Ishikawa (cell line): Measurements from ENCODE around the gene GRM5.
"Not testable (repeated sequence)": the region's sequence is repeated elsewhere in the genome, so short reads cannot be mapped to it uniquely, and the experiment has no call there.

Source experiments
- CEBPB ChIP-seq: IDR thresholded peaks from 2 replicates; pipeline ENCODE4 v1.6.1; 2012
- CREB1 ChIP-seq: IDR thresholded peaks from 2 replicates; pipeline ENCODE4 v1.6.1; 2012; ENCODE audit warnings: low read depth
- EP300 ChIP-seq: IDR thresholded peaks from 2 replicates; pipeline ENCODE4 v1.6.1; 2012; ENCODE audit warnings: borderline replicate concordance
- NFIC ChIP-seq: IDR thresholded peaks from 2 replicates; pipeline ENCODE4 v1.6.1; 2012
- RAD21 ChIP-seq: IDR thresholded peaks from 2 replicates; pipeline ENCODE4 v1.6.1; 2012; ENCODE audit warnings: low read depth
- TAF1 ChIP-seq: IDR thresholded peaks from 2 replicates; pipeline ENCODE4 v1.6.1; 2012; ENCODE audit warnings: low read depth, mild to moderate bottlenecking
- YY1 ChIP-seq: IDR thresholded peaks from 2 replicates; pipeline ENCODE4 v1.6.1; 2012; ENCODE audit warnings: low read depth
- TF ChIP-seq, protein P1 (sequence below): IDR thresholded peaks from 2 replicates; pipeline ENCODE4 v1.6.1; 2012; ENCODE audit warnings: low read depth, mild to moderate bottlenecking

- TF ChIP-seq NFIC, EP300, YY1, TAF1, CREB1, RAD21, CEBPB: not testable (repeated sequence)
- TF ChIP-seq, protein P1, sequence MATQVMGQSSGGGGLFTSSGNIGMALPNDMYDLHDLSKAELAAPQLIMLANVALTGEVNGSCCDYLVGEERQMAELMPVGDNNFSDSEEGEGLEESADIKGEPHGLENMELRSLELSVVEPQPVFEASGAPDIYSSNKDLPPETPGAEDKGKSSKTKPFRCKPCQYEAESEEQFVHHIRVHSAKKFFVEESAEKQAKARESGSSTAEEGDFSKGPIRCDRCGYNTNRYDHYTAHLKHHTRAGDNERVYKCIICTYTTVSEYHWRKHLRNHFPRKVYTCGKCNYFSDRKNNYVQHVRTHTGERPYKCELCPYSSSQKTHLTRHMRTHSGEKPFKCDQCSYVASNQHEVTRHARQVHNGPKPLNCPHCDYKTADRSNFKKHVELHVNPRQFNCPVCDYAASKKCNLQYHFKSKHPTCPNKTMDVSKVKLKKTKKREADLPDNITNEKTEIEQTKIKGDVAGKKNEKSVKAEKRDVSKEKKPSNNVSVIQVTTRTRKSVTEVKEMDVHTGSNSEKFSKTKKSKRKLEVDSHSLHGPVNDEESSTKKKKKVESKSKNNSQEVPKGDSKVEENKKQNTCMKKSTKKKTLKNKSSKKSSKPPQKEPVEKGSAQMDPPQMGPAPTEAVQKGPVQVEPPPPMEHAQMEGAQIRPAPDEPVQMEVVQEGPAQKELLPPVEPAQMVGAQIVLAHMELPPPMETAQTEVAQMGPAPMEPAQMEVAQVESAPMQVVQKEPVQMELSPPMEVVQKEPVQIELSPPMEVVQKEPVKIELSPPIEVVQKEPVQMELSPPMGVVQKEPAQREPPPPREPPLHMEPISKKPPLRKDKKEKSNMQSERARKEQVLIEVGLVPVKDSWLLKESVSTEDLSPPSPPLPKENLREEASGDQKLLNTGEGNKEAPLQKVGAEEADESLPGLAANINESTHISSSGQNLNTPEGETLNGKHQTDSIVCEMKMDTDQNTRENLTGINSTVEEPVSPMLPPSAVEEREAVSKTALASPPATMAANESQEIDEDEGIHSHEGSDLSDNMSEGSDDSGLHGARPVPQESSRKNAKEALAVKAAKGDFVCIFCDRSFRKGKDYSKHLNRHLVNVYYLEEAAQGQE = peak; percentile 65
These were observed 2.9 kb downstream of the GRM5 start for GRCh38 chr11:89062771-89063298.
